Thyroid gland (tissue), 4 donors: ENCODE results near the gene C10orf53. TPM values are rescaled to one million over a fixed set of nuclear protein-coding genes. Genes with fewer than 3 reads are reported as not detected.

ENCODE experiments used
- DNase-seq, 2 donors: peaks; one replicate each; pipeline ENCODE4 v3.0.0-alpha.2; 2019
- H3K27ac ChIP-seq, 3 donors: fragments of 200-600 bp; sonication (generic); 1 replicate in 2 of 3; 2 replicates in 1 of 3; pipeline ENCODE4 v1.5.1; 2016 to 2019; ENCODE audit warnings: mild to moderate bottlenecking in 1 of 3, moderate library complexity in 1 of 3
- H3K27me3 ChIP-seq: fragments of 200-600 bp; sonication (generic); one replicate; pipeline ENCODE4 v1.5.1; 2019
- H3K36me3 ChIP-seq, 2 donors: fragments of 200-600 bp; sonication (generic); one replicate each; pipeline ENCODE4 v1.5.1; 2016 to 2019
- H3K4me1 ChIP-seq, 2 donors: fragments of 200-600 bp; sonication (generic); one replicate each; pipeline ENCODE4 v1.5.1; 2017 to 2019
- H3K4me3 ChIP-seq, 3 donors: fragments of 200-600 bp; sonication (generic); replicated peaks in 1 of 3; 1 replicate in 2 of 3; 2 replicates in 1 of 3; pipeline ENCODE4 v1.5.1; 2016; ENCODE audit warnings: mild to moderate bottlenecking in 1 of 3
- H3K9me3 ChIP-seq: fragments of 200-600 bp; sonication (generic); one replicate; pipeline ENCODE4 v1.5.1; 2017
- POLR2A ChIP-seq, 2 donors: fragments of 450-650 bp; IDR thresholded peaks; one replicate each; pipeline ENCODE4 v1.6.1; 2017; ENCODE audit warnings: antibody characterized with exemption in 2 of 2, mild to moderate bottlenecking in 2 of 2, moderate library complexity in 1 of 2
- WGBS, 2 donors: methylation state at CpG; one replicate each; pipeline ENCODE4 v1.1.5; 2017; 5-methylcytosine and 5-hydroxymethylcytosine counted together
- intact Hi-C: fragments of 100-400 bp; cut with DNase I; formaldehyde crosslinking; loops from one replicate; pipeline ENCODE4 v1.15.1; 2023
- total RNA-seq, 4 donors: library from RNA; depleted of rRNA; stranded (reverse); fragments of >200 nt; gene quantifications; one replicate each; pipeline ENCODE4 v1.2.3, GENCODE V29; 2016
- TF ChIP-seq, protein P1 (sequence below), 6 experiments: fragments of 200-600 bp in 3 of 6; fragments of 450-650 bp in 3 of 6; sonication (generic) in 3 of 6; IDR thresholded peaks; one replicate each; pipeline ENCODE4 v1.5.1; 2016 to 2019; ENCODE audit warnings: antibody characterized with exemption in 6 of 6, mild to moderate bottlenecking in 2 of 6, inconsistent platforms in 1 of 6, moderate library complexity in 1 of 6

The C10orf53 gene
- total RNA-seq, 4 donors from 2014 or later = not detected

DNA sequence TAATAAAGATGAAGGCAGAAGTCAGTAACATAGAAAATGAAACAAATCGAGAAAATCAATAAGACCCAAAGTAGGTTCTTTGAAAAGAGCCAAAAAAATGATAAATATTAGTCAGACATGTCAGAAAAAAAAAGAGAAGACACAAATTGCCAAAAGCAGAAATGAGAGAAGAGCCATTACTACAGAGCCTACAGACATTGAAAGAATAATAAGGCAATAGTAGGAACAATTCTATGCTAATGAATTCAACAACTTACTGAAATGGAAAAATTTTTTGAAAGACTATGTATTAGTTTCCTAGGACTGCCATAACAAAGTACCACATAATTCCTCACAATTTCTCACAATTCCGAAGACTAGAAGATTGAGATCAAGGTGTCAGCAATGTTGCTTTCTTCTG lies 47.1 kb downstream of the C10orf53 start:
- intact Hi-C loops = no loop called here
- DNase-seq = no peak
- no peak overlapping the region for H3K27ac ChIP-seq

DNA sequence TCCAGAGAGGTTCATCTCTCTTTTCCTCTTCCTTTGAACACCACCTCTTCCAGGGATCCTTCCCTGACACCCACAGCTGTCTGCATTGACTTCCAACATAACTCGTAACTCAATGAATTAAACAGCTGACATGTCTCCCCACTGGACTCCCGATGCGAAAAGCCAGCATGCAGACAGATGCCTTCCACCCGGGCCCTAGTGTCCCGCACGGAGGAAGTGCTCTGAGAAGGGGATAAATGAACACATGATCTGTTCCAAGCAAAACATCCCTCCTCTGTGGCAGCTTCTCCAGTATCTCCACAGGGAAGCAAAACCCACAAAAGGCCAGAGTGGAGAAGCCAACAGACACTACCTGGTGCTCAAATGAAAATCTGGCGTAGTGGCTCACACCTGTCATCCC lies 54.4 kb downstream of the C10orf53 start:
- Histone ChIP-seq H3K9me3 (no peaks in the 10 kb centered on the region), H3K27ac (no peak overlapping the region), H3K4me1 (no peaks in the 10 kb centered on the region), H3K36me3 (peaks cover 7 to 27% of the 10 kb centered on the region in 2 donors), H3K4me3 (no peak overlapping the region), H3K27me3 (no peaks in the 10 kb centered on the region)
- intact Hi-C loops = no loop called here
- DNase-seq = no peak
- WGBS, 2 donors = 76 to 80% methylated on average over 7 of the region's 7 CpGs
- TF ChIP-seq POLR2A (IDR thresholded peaks at IDR 0.05) = no peak
- TF ChIP-seq, protein P1, sequence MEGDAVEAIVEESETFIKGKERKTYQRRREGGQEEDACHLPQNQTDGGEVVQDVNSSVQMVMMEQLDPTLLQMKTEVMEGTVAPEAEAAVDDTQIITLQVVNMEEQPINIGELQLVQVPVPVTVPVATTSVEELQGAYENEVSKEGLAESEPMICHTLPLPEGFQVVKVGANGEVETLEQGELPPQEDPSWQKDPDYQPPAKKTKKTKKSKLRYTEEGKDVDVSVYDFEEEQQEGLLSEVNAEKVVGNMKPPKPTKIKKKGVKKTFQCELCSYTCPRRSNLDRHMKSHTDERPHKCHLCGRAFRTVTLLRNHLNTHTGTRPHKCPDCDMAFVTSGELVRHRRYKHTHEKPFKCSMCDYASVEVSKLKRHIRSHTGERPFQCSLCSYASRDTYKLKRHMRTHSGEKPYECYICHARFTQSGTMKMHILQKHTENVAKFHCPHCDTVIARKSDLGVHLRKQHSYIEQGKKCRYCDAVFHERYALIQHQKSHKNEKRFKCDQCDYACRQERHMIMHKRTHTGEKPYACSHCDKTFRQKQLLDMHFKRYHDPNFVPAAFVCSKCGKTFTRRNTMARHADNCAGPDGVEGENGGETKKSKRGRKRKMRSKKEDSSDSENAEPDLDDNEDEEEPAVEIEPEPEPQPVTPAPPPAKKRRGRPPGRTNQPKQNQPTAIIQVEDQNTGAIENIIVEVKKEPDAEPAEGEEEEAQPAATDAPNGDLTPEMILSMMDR (IDR thresholded peaks at IDR 0.05) = no peak

More for the DNA sequence above, 47.1 kb downstream of the C10orf53 start:
- H3K4me3 ChIP-seq = no peak overlapping the region
- no peaks in the 10 kb centered on the region for H3K36me3 ChIP-seq
- 82 to 83% methylated on average over 2 of the region's 2 CpGs for WGBS, 2 donors
- TF ChIP-seq, protein P1 (IDR thresholded peaks at IDR 0.05) = no peak
- TF ChIP-seq POLR2A (IDR thresholded peaks at IDR 0.05) = no peak
- H3K27me3 ChIP-seq = no peaks in the 10 kb centered on the region
- H3K4me1 ChIP-seq = no peaks in the 10 kb centered on the region
- no peaks in the 10 kb centered on the region for H3K9me3 ChIP-seq

- TF ChIP-seq, protein P1 (IDR thresholded peaks at IDR 0.05) = no peak
- no peak for TF ChIP-seq POLR2A (IDR thresholded peaks at IDR 0.05)
- H3K36me3 ChIP-seq = peaks cover 7 to 27% of the 10 kb centered on the region in 2 donors
- H3K4me1 ChIP-seq = no peaks in the 10 kb centered on the region
- DNase-seq = no peak
- WGBS, 2 donors = 85 to 87% methylated on average over 10 of the region's 10 CpGs
- no peaks in the 10 kb centered on the region for H3K9me3 ChIP-seq
- H3K27ac ChIP-seq = no peak overlapping the region
- no peak overlapping the region for H3K4me3 ChIP-seq
- H3K27me3 ChIP-seq = no peaks in the 10 kb centered on the region
- intact Hi-C loops = no loop called here
Measured at GRCh38 chr10:49734676-49735075, 55.2 kb downstream of the C10orf53 start.

DNA sequence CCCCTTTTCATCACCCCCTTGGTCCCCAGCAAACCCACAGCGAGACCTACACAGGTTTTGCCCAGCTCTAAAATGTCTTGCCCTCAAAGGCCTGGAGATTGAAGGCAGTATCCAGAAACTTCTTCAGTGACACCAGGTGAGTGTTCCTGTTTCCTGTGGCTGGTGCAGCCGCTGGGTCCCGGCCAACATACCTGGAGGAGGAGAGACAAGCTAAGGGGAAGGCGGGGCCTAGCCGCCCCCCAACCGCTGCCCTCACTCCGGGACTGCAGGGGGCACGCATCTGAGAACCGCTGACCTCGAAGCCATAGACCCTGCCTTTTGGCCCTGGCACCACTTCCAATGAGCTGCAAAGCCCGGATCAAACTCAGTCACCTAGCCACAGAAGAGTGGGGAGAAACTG lies 55.7 kb downstream of the C10orf53 start:
- Histone ChIP-seq H3K4me1 (no peaks in the 10 kb centered on the region), H3K4me3 (no peak overlapping the region), H3K27ac (no peak overlapping the region), H3K27me3 (no peaks in the 10 kb centered on the region), H3K9me3 (no peaks in the 10 kb centered on the region), H3K36me3 (peaks cover 7 to 27% of the 10 kb centered on the region in 2 donors)
- DNase-seq = no peak
- TF ChIP-seq, protein P1 (IDR thresholded peaks at IDR 0.05) = no peak
- TF ChIP-seq POLR2A (IDR thresholded peaks at IDR 0.05) = no peak
- intact Hi-C loops = no loop called here
- WGBS, 2 donors = 86 to 90% methylated on average over 2 to 3 of the region's 11 CpGs

- H3K36me3 ChIP-seq = peaks cover 7 to 32% of the 10 kb centered on the region in 2 donors
- H3K4me1 ChIP-seq = no peaks in the 10 kb centered on the region
- no peaks in the 10 kb centered on the region for H3K27me3 ChIP-seq
- DNase-seq = no peak
- TF ChIP-seq, protein P1 (IDR thresholded peaks at IDR 0.05) = no peak
- no peak for TF ChIP-seq POLR2A (IDR thresholded peaks at IDR 0.05)
- H3K9me3 ChIP-seq = no peaks in the 10 kb centered on the region
- intact Hi-C loops = no loop called here
- 91 to 97% methylated on average over 15 to 23 of the region's 23 CpGs for WGBS, 2 donors
- H3K27ac ChIP-seq = no peak overlapping the region
- H3K4me3 ChIP-seq = no peak overlapping the region
Measured at GRCh38 chr10:49735848-49736563, 56.6 kb downstream of the C10orf53 start.
